Medulla oblongata (tissue), 1 donor: ENCODE results near the gene IFNL4.
"Not testable (repeated sequence)": the region's sequence is repeated elsewhere in the genome, so short reads cannot be mapped to it uniquely, and the experiment has no call there.

Source experiments
- DNase-seq: peaks from one replicate; pipeline ENCODE4 v3.0.0-alpha.2; 2015; ENCODE audit errors: extremely low spot score

IFNL4 gene

GRCh38 chr19:39257227-39257626, 8.6 kb upstream of the IFNL4 start:
- DNase-seq = no peak

DNA sequence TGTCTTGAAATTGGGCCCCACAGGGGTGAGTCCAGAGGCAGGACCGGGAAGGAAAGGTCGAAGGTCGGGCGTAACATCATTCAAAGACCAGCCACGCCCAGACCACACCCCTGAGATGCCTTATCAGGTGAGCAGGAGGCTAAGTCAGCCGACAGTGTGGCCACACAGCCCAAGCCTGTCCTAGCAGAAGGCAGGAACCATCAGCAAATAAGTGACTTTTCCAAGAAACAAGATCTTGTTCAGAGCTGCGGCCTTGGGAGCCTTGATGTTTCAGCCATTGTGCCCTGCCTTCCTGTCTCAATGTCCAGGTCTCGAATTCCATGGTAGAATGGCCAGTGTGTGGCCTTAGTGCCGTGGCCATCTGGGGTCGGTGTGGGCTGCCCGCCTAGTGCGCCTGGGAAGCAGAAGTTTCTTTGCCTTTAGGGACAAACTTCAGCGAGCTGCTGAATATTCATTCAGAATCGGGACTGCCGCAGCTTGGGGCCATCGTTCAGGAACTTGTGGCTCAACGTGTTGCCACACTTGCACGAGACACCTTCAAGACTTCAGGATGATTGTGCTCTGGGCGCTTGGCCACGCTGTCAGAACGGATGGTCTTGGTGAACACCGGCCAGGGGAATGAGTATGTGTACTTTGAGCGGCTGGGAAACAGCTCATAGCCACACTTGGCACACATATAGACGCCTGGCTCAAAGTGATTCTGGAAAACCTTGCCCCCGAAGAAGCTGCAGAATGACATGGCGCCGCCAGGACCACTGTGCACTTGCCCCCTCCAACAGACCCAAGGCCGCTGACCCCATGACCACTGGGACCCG, 6.1 kb upstream of the IFNL4 start:
- no peak for DNase-seq

DNA sequence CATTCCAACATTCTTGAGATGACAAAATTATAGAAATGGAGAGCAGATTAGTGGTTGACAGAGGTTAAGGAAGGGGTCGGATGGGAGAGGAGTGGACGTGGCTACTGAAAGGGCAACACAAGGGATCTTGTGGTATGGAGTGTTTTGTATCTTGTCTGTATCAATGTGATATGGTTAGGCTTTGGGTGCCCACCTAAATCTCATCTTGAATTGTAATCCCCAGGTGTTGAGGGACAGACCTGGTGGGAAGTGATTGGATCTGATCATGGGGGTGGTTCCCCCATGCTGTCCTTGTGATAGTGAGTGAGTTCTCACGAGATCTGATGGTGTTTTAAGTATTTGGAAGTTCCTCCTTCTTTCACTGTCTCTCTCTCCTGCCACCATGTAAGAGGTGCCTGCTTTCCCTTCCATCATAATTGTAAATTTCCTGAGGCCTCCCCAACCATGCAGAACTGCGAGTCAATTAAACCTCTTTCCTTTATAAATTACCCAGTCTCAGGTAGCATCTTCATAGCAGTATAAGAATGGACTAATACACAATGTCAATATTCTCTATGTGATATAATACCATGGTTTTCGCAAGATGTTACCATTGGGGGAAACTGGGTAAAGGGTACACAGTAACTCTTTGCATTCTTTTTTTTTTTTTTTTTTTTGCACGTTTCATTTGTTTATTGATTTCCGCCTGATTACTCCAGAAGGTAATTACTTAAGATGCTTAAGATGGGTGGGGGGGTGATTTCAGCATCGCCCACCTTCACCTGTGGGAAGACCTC, 4.9 kb upstream of the IFNL4 start:
- DNase-seq = no peak

- DNase-seq = no peak
Observed at GRCh38 chr19:39252458-39252857, 3.8 kb upstream of the IFNL4 start.

DNA sequence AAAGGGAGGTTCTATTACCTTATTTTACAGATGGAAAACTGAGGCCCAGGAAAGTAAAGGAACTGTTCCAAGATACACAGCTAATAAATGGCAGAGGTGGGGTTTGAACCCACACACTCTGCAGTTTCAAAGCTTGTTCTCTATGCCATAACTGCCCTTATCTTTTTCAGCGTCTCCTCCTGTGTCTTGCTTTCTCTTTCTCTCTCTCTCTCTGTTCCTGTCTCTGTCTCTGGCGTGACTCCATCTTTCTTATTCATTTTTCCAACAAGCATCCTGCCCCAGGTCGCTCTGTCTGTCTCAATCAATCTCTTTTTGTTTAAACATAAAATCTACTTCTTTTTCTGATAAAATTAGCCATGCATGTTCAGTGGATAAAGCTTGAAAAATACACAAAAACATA, 3.2 kb upstream of the IFNL4 start:
- no peak for DNase-seq

DNA sequence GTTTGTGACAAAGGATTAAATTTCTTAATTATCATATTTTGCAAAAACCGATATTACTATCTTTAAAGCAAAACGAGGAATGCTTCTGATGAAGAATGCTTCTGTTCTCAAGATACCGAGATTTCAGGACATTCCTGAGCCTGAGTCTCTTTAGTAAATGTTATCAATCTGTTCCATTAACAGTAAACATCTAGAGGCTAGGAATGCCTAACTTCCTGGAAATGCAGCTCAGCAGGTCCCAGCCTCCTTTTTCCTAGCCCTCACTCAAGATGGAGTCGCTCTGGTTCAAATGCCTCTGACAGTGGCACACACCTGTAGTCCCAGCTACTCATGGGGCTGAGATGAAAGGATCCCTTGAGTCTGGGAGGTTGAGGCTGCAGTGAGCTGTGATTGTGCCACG, 2.4 kb upstream of the IFNL4 start:
- no peak for DNase-seq

DNA sequence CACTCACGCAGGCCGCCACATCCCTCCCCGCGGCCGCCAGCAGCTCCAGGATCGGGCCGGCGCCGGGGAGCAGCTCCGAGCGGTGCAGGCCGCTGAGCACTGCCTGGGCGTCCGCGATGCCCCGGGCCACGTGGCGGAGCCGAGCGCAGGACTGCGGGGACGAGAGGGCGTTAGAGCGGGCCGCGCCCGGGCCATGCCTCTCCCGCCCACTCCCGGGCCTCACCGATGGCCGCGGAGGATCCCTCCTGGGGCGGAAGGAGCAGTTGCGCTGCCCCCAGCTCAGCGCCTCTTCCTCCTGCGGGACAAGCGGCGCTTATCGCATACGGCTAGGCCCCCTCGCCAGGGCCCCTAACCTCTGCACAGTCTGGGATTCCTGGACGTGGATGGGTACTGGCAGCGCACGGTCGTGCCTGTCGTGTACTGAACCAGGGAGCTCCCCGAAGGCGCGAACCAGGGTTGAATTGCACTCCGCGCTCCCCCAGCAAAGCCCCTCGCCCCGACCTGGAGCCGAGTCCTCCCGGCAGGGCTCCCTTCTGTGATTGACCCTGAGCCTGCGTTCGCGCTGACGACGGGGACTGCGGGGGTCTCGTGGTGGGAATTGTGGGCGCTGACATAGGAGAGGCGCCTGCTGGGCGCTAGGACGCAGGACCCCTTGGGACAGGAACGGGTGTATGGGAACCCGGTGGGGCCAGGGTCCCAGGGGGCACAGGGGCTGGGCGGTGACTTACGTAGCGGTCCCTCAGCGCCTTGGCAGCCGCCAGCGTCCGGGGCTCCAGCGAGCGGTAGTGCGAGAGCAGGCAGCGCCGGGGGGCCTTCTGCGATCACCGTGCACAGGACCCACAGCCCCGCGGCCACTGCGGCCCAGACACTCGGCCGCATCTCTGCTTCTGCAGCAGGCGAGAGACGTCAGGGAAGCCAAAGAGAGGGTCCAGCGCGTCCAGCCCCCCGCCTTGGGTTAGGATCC, 673 bp downstream of the IFNL4 start:
- no peak for DNase-seq

DNA sequence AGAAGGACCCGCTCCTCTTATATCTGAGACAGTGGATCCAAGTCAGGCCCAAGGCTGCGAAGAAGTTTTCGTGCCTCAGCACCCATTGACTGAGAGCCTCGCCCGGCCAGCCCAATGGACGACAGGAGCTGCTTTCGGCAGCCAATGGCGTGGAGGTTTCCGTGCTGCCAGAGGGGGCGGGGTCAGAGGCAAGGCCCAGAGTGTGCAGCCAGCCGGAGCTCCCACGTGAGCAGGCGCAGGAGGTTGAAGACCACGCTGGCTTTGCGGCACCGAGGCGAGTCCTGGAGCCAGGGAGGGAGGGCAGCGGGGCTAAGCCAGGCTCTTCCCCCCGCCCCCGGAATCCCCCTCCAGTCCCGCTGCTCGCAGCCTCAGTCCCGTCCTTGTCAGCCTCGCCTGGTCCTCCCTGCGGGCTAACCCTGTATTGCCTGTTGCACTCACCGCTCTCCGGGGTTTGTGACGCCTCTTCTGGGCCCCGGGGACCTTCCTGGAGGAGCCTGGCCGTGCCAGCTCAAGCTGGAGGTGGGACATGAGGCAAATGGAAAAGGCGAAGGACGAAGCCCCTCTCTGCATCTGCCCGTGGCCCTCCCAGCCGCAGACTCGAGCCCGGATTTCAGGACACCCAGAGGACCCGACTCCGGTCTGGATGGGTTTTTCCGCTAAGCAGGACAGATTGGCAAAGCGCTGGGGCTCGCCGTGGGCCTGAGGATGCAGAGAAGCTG, 1.5 kb downstream of the IFNL4 start:
- no peak for DNase-seq

DNA sequence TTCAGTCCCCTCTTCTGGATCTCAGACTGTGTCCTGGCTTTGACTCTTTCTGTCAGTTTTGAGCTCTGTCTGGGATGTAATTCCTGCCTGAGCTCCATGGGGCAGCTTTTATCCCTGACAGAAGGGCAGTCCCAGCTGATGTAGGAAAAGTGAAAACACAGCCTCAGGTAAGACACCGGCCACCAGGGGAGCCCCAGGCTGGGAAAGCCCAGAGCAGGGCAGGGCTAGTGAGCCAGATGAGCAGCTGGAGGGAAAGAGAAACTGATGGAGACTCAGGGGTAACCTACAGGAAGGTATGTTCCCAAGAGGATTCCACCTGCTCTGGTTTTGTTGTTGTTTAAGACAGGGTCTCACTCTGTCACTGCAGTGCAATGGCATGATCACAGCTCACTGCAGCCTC, 3.5 kb downstream of the IFNL4 start:
- DNase-seq = not testable (repeated sequence)

- not testable (repeated sequence) for DNase-seq
Observed at GRCh38 chr19:39244410-39245100, 4.1 kb downstream of the IFNL4 start, which contains the start of gene IFNL3. Gene IFNL3 (minus strand): TSS chr19:39245006. CDS start chr19:39244967, 39 bp downstream.

DNA sequence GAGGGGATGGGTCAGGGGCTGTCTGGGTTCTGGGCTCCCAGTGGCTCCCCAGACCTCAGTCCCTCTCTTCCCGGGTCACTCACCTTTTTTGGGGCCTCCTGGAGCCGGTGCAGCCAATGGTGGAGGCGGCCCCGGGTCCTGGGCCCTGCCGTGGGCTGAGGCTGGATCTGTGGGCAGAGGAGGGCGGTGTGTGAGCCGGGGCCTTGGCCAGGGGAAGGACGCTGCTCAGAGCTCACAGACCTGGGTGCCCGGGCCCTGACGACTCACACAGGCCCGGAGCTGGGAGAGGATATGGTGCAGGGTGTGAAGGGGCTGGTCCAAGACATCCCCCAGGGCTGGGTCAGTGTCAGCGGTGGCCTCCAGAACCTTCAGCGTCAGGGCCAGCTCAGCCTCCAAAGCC, 4.9 kb downstream of the IFNL4 start:
- DNase-seq = not testable (repeated sequence)

- DNase-seq = no peak
Observed at GRCh38 chr19:39240421-39240820, 8.2 kb downstream of the IFNL4 start.

GRCh38 chr19:39238944-39239343, 9.7 kb downstream of the IFNL4 start:
- no peak for DNase-seq

DNA sequence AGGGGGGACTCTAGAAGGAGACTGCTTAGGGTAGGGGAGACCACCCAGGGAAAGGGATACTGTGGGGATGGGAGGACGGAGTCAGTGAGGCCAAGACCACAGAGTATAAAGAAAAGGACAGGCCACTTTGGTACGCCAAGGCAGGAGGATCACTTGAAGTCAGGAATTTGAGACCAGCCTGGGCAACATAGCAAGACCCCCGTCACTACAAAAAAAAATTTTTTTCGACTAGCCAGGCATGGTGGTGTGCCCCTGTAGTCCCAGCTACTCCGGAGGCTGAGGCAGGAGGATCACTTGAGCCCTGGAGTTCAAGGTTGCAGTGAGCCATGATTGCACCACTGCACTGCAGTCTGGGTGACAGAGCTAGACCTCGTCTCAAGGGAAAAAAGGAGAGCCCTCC, 10.4 kb downstream of the IFNL4 start:
- DNase-seq = no peak

GRCh38 chr19:39237200-39238184, 11.2 kb downstream of the IFNL4 start:
- no peak for DNase-seq

GRCh38 chr19:39236527-39236926, 12.1 kb downstream of the IFNL4 start:
- DNase-seq = no peak

DNA sequence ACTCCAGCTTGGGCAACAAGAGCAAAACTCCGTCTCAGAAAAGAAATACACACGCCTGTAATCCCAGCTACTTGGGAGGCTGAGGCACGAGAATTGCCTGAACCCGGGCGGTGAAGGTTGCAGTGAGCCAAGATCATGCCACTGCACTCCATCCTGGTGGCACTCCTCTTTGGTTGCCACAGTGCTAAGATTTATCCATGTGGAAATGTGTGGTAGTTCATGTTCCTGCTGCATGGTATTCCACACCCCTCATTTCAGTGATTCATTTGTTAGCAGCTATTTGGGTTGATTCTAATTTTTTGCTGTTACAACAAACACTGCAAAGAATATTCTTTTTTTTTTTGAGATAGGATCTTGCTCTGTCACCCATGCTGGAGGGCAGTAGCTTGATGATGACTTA, 15.9 kb downstream of the IFNL4 start:
- DNase-seq = no peak

- no peak for DNase-seq
Observed at GRCh38 chr19:39230096-39230764, 18.4 kb downstream of the IFNL4 start.

DNA sequence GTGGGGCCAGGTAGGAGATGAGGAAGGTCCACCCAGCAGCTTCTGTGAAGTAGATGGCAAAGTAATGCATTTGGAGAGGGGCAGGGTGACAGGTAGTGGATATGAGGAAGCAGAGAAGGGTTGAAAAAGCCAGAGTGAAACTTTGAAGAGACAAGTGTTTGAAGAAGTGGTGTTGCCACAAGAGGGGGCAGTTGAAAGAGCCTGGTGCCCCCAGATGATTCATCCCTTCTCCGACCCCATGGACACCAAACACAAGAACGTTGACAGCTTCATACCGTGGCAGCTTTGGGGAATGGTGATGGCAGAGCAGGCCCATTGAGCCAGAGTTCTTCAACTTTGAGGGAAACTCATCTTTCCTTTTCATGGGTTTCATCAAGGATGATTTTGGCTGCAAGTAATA, 23.7 kb downstream of the IFNL4 start:
- DNase-seq = no peak
